Small intestine (tissue), 7 donors: Measurements from ENCODE around the gene TBC1D4. TPM values are rescaled to one million over a fixed set of nuclear protein-coding genes. Genes with fewer than 3 reads are reported as not detected.

Source experiments
- DNase-seq, 2 donors: peaks; one replicate each; pipeline versions ENCODE4 v3.0.0 to v3.0.0-alpha.2; 2013
- FAIRE-seq: peaks from 2 replicates; lab custom pipeline; 2012; peaks lifted over from hg19 to GRCh38; lab: Jason Lieb, UNC
- H3K27ac ChIP-seq, 3 donors: one replicate each; pipeline ENCODE4 v1.5.1; 2013; ENCODE audit warnings: low read length in 2 of 3, mild to moderate bottlenecking in 2 of 3, control low read depth in 1 of 3, inconsistent platforms in 1 of 3, low read depth in 1 of 3, moderate library complexity in 1 of 3
- H3K27me3 ChIP-seq, 3 donors: one replicate each; pipeline ENCODE4 v1.6.1; 2013; ENCODE audit warnings: low read length in 3 of 3, inconsistent platforms in 1 of 3; ENCODE audit not compliant: control insufficient read depth in 3 of 3, insufficient read depth in 3 of 3
- H3K36me3 ChIP-seq, 3 donors: one replicate each; pipeline ENCODE4 v1.6.1; 2013; ENCODE audit warnings: low read length in 3 of 3, inconsistent platforms in 1 of 3, low read depth in 1 of 3, mild to moderate bottlenecking in 1 of 3, moderate library complexity in 1 of 3; ENCODE audit not compliant: control insufficient read depth in 3 of 3, insufficient read depth in 2 of 3
- H3K4me1 ChIP-seq, 3 donors: one replicate each; pipeline ENCODE4 v1.6.1; 2013; ENCODE audit warnings: low read length in 2 of 3, inconsistent platforms in 1 of 3, low read depth in 1 of 3, mild to moderate bottlenecking in 1 of 3, moderate library complexity in 1 of 3; ENCODE audit not compliant: control insufficient read depth in 3 of 3, insufficient read depth in 2 of 3
- H3K4me3 ChIP-seq, 3 donors: one replicate each; pipeline ENCODE4 v1.5.1; 2013; ENCODE audit warnings: low read length in 3 of 3, control low read depth in 1 of 3, inconsistent platforms in 1 of 3, low read depth in 1 of 3, mild to moderate bottlenecking in 1 of 3, moderate library complexity in 1 of 3
- H3K9me3 ChIP-seq, 2 donors: one replicate each; pipeline ENCODE4 v1.6.1; 2013; ENCODE audit warnings: low read depth in 1 of 2, low read length in 1 of 2; ENCODE audit not compliant: control insufficient read depth in 2 of 2, insufficient read depth in 1 of 2
- WGBS, 3 donors: extraction: QIAGEN DNeasy Blood & Tissue Kit; methylation state at CpG; one replicate each; pipeline ENCODE4 v1.1.7; 2013; 5-methylcytosine and 5-hydroxymethylcytosine counted together
- polyA plus RNA-seq, 4 donors: library from polyadenylated mRNA; stranded (reverse) in 3 of 4; unstranded in 1 of 4; fragments of 200-250 nt in 3 of 4; fragments of 120-200 nt in 1 of 4; gene quantifications; one replicate each; pipeline versions ENCODE4 v1.2.1 to v1.2.3, GENCODE V29; 2013
- donor health status: healthy with polysubstance abuse.
- donor health status: control.
- donor health status: control.
- donor health status: Bipolar disorder and iron deficiency.
- donor health status: healthy.

The TBC1D4 gene
- polyA plus RNA-seq, 4 donors: 2.4 to 8.1 (median 5.3) TPM

- Histone ChIP-seq H3K9me3 (peaks cover 1 to 14% of the 10 kb centered on the region in 2 donors), H3K27ac (no peak overlapping the region), H3K27me3 (no peaks in the 10 kb centered on the region), H3K36me3 (no peaks in the 10 kb centered on the region), H3K4me3 (no peak overlapping the region), H3K4me1 (no peaks in the 10 kb centered on the region)
- WGBS, 3 donors: 43 to 49% (median 48%) methylated on average over 5 of the region's 5 CpGs
- DNase-seq (peak in 1 of 2 donors; percentile 10), FAIRE-seq (no peak)
Observed at GRCh38 chr13:75395066-75395465, 86.9 kb downstream of the TBC1D4 start.

- Histone ChIP-seq H3K36me3 (no peaks in the 10 kb centered on the region), H3K4me1 (no peaks in the 10 kb centered on the region), H3K27ac (no peak overlapping the region), H3K4me3 (no peak overlapping the region), H3K9me3 (peaks cover 0 to 3% of the 10 kb centered on the region in 2 donors), H3K27me3 (no peaks in the 10 kb centered on the region)
- DNase-seq: no peak
- WGBS, 3 donors: 61 to 68% (median 66%) methylated on average over 5 of the region's 5 CpGs
- no peak for FAIRE-seq
Observed at GRCh38 chr13:75393839-75394520, 88.0 kb downstream of the TBC1D4 start.

DNA sequence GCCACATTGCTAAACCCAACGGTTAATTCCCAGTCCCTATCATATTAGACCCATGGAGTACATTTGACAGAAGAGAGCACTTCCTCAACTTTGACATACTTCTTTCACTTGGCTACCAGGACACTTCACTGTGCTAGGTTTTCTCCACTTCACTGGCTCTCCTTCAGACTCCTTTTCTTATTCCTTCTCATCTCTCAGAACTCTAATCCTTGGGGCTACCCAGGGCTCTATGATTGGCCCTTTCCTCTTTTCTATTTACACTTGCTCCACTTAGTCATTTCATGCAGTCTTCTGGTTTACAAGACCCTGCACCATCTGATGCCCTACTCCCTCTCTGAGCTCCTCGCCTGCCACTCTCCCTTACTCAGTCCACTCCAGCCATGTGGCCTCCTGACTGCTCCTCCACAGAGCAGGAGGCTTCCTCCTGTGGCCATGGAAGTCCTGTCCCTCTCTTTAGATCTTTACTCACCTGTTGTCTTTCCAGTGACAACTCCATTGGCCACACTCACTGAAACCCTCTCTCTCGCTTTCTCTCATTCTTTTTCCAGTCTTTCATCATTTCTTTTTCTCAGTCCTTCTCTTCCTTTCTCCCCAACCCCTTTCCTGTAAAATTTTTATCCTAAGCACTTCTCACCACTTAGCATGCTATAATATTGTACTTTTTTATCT lies 90.4 kb downstream of the TBC1D4 start:
- Histone ChIP-seq H3K27ac (no peak overlapping the region), H3K4me1 (no peaks in the 10 kb centered on the region), H3K27me3 (no peaks in the 10 kb centered on the region), H3K36me3 (no peaks in the 10 kb centered on the region), H3K9me3 (no peaks in the 10 kb centered on the region), H3K4me3 (no peak overlapping the region)
- 81 to 89% (median 85%) methylated on average over 3 of the region's 3 CpGs for WGBS, 3 donors
- DNase-seq: no peak
- FAIRE-seq: no peak

GRCh38 chr13:75390229-75390628 lies 91.7 kb downstream of the TBC1D4 start:
- Histone ChIP-seq H3K36me3 (no peaks in the 10 kb centered on the region), H3K9me3 (no peaks in the 10 kb centered on the region), H3K4me1 (no peaks in the 10 kb centered on the region), H3K27me3 (no peaks in the 10 kb centered on the region), H3K4me3 (no peak overlapping the region), H3K27ac (no peak overlapping the region)
- DNase-seq (no peak), FAIRE-seq (no peak)
- WGBS, 3 donors: 91 to 96% (median 95%) methylated on average over 5 of the region's 5 CpGs

GRCh38 chr13:75385708-75386083 lies 96.3 kb downstream of the TBC1D4 start:
- H3K4me3 ChIP-seq: no peak overlapping the region
- H3K4me1 ChIP-seq: no peaks in the 10 kb centered on the region
- no peaks in the 10 kb centered on the region for H3K27me3 ChIP-seq
- no peak overlapping the region for H3K27ac ChIP-seq
- WGBS, 3 donors: 10 to 42% (median 11%) methylated on average over 1 of the region's 1 CpG
- H3K36me3 ChIP-seq: no peaks in the 10 kb centered on the region
- FAIRE-seq (no peak), DNase-seq (no peak)
- H3K9me3 ChIP-seq: no peaks in the 10 kb centered on the region

- H3K4me3 ChIP-seq: no peak overlapping the region
- no peaks in the 10 kb centered on the region for H3K4me1 ChIP-seq
- H3K27ac ChIP-seq: peak overlapping the region in 1 of 3 donors; percentile 40
- no peak for FAIRE-seq
- no peaks in the 10 kb centered on the region for H3K36me3 ChIP-seq
- no peaks in the 10 kb centered on the region for H3K27me3 ChIP-seq
- DNase-seq: peak; percentile 11 to 12
- no peaks in the 10 kb centered on the region for H3K9me3 ChIP-seq
- 12 to 58% (median 35%) methylated on average over 9 of the region's 9 CpGs for WGBS, 3 donors
Observed at GRCh38 chr13:75384879-75385707, 96.9 kb downstream of the TBC1D4 start.

- Histone ChIP-seq H3K27ac (no peak overlapping the region), H3K4me3 (no peak overlapping the region), H3K9me3 (no peaks in the 10 kb centered on the region), H3K36me3 (no peaks in the 10 kb centered on the region), H3K4me1 (no peaks in the 10 kb centered on the region), H3K27me3 (no peaks in the 10 kb centered on the region)
- DNase-seq: peak in 1 of 2 donors; percentile 25
- 60 to 85% (median 64%) methylated on average over 6 of the region's 6 CpGs for WGBS, 3 donors
- no peak for FAIRE-seq
Observed at GRCh38 chr13:75383064-75383715, 98.8 kb downstream of the TBC1D4 start.

DNA sequence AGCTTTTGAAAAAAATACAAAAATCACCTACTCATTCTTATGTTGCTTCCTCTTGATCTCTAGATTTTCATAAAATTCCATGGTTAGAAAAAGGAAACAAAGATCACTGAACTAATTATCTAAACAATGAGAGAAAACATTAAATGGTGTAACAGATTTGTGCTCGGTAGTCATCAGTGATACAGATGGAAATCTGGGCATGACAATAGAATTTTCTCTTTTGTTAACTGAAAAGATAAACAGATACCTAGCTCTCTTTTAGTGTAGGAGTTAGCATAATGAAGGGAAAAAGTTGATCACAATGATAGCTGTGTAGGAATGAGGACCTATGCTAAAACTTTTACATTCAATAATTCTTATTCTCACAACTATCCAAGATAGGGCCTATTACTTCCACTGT lies 103.7 kb downstream of the TBC1D4 start:
- WGBS, 3 donors: 83 to 95% (median 90%) methylated on average over 1 of the region's 1 CpG
- Histone ChIP-seq H3K27ac (no peak overlapping the region), H3K4me1 (no peaks in the 10 kb centered on the region), H3K36me3 (no peaks in the 10 kb centered on the region), H3K4me3 (no peak overlapping the region), H3K9me3 (no peaks in the 10 kb centered on the region), H3K27me3 (no peaks in the 10 kb centered on the region)
- DNase-seq (no peak), FAIRE-seq (no peak)
